Stimulated activated naive CD8-positive, alpha-beta T cell treated with anti-CD3 and anti-CD28 coated beads, Interleukin-15, Interleukin-2, amounts not matched to agents 100 ng/mL and 50 ng/mL, for 24 hours (primary cell): ENCODE measurements around the gene RNF111.
A peak's percentile ranks its signal among the peaks of the same experiment; 100 is the strongest.

Experiments
- H3K27ac Mint-ChIP-seq: one replicate; pipeline ENCODE4 v1.8.0; 2021; ENCODE audit warnings: mild to moderate bottlenecking, mixed read lengths
- H3K27me3 Mint-ChIP-seq: one replicate; pipeline ENCODE4 v1.8.0; 2021; ENCODE audit warnings: mixed read lengths
- H3K36me3 Mint-ChIP-seq: one replicate; pipeline ENCODE4 v1.8.0; 2021; ENCODE audit warnings: low read depth, mixed read lengths
- H3K4me1 Mint-ChIP-seq: one replicate; pipeline ENCODE4 v1.8.0; 2021; ENCODE audit warnings: low read depth, mixed read lengths
- H3K4me3 Mint-ChIP-seq: one replicate; pipeline ENCODE4 v1.8.0; 2021; ENCODE audit warnings: mild to moderate bottlenecking, mixed read lengths
- H3K9me3 Mint-ChIP-seq: one replicate; pipeline ENCODE4 v1.8.0; 2021; ENCODE audit warnings: mixed read lengths

RNF111 gene

DNA sequence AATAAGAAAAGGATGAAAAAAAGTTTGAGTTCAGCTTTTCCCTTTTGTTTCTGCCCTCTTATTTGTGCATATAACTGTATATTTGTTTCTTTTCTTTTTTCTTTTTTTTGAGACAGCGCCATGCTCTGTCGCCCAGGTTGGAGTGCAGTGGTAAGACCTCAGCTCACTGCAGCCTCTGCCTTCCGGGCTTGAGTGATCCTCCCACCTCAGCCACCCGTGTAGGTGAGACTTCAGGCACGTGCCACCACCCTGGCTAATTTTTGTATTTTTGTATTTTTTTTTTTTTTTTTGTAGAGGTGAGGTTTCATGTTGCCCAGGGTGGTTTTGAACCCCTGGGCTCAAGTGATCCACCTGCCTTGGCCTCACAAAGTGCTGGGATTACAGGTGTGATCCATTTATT, 31.4 kb downstream of the RNF111 start:
- Mint-ChIP-seq H3K27ac (no peak overlapping the region), H3K4me3 (no peak overlapping the region), H3K27me3 (no peaks in the 10 kb centered on the region), H3K9me3 (no peaks in the 10 kb centered on the region), H3K36me3 (peaks cover 30% of the 10 kb centered on the region), H3K4me1 (peaks cover 17% of the 10 kb centered on the region)

DNA sequence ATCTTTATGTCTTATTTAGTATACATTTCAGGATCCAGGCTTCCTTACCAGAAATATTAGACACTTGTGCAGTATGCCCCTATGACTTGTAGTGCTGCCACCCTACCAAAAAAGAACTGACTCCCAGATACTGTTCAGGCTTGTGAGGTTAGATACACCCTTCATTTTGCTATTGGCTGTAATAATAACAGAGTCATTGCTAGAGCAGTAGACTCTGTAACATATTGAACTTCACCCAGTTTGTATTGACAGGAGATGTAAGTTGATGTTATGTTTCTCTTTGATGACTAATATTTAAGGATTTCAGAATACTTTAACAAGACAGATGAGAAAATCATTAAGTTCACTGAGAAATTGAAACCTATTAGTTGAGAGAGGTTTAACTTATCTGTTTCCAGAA, 32.9 kb downstream of the RNF111 start:
- H3K4me1 Mint-ChIP-seq: peaks cover 13% of the 10 kb centered on the region
- H3K36me3 Mint-ChIP-seq: peaks cover 29% of the 10 kb centered on the region
- H3K4me3 Mint-ChIP-seq: no peak overlapping the region
- no peaks in the 10 kb centered on the region for H3K27me3 Mint-ChIP-seq
- H3K9me3 Mint-ChIP-seq: no peaks in the 10 kb centered on the region
- H3K27ac Mint-ChIP-seq: no peak overlapping the region

DNA sequence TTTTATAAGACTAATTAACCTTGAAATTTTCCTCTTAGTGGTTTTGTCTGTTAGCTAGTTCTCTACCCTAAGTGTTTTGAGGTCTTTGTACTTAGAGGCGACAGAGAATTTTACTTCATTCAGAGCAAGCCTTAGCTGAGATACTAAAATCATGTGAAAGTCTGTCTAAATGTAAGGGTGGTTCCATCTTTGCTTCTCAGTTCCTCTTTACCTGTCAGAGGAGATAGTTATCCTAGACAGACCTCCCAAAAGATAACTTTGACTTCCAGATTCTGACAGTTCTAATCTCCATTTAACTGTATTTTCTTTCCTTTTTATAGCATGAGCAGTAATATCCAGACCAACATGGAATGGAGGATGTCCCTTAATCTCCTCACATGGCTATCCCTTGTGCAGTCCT, 34.7 kb downstream of the RNF111 start:
- peaks cover 25% of the 10 kb centered on the region for H3K36me3 Mint-ChIP-seq
- no peak overlapping the region for H3K27ac Mint-ChIP-seq
- no peaks in the 10 kb centered on the region for H3K27me3 Mint-ChIP-seq
- H3K4me3 Mint-ChIP-seq: no peak overlapping the region
- peaks cover 14% of the 10 kb centered on the region for H3K4me1 Mint-ChIP-seq
- no peaks in the 10 kb centered on the region for H3K9me3 Mint-ChIP-seq

DNA sequence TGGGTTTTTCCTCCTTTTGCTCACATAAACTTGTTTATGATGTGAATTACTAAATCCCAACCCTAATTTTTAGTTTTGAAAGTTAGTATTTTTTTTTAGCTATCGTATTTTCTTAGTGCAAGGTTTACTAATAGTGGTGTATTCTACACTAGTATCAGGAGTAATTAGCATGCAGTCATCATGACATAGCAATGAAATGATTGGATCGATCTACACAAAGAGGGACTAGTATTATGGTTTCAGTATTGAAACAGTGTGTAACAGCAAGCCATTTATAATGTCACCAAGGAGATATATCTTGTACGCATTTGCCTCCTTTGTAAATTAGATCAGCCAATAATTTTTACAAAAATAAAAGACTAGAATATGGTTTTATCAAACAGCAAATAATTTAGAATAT, 38.7 kb downstream of the RNF111 start:
- H3K9me3 Mint-ChIP-seq: no peaks in the 10 kb centered on the region
- H3K4me1 Mint-ChIP-seq: peaks cover 27% of the 10 kb centered on the region
- no peaks in the 10 kb centered on the region for H3K27me3 Mint-ChIP-seq
- no peak overlapping the region for H3K4me3 Mint-ChIP-seq
- H3K27ac Mint-ChIP-seq: no peak overlapping the region
- peaks cover 45% of the 10 kb centered on the region for H3K36me3 Mint-ChIP-seq

DNA sequence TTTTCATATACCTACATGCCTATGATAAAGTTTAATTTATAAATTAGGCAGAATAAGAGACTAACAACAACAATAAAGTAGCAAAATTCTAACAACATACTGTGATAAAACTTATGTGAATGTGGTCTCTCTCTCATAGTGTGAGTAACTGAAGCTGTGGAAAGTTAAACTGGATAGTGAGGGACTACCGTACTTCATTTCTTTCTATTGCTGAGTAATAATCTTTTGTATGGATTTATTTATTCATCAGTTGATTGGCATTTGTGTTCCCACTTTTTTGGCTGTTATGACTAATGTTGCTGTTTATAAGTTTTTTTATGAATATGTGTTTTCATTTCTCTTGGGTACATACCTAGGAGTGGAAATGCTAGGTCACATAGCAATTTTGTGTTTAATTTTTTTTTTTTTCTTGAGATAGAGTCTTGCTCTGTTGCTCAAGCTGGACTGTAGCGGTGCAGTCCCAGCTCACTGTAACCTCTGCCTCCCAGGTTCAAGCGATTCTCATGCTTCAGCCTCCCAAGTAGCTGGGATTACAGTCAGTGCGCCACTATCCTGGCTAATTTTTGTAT, 41.0 kb downstream of the RNF111 start:
- peaks cover 36% of the 10 kb centered on the region for H3K4me1 Mint-ChIP-seq
- no peak overlapping the region for H3K4me3 Mint-ChIP-seq
- no peak overlapping the region for H3K27ac Mint-ChIP-seq
- no peaks in the 10 kb centered on the region for H3K9me3 Mint-ChIP-seq
- peaks cover 55% of the 10 kb centered on the region for H3K36me3 Mint-ChIP-seq
- no peaks in the 10 kb centered on the region for H3K27me3 Mint-ChIP-seq

DNA sequence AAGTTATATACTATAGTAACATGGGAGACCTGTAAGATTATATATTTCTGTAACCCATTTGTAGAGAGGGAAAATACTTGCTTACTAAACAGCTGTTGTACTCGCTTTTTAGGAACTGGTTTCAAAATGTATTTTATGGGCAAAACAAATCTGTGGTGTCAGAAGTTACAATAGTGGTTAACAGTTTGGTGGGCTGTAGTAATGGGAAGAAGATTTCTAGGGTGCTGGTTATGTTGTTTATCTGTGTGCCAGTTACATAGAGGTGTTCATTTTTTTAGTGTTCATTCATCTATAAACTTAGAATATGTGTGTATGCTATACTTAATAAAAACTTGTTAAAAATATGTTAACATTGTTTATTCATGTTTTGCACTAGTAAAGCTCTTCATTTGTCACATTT, 42.1 kb downstream of the RNF111 start:
- Mint-ChIP-seq H3K27ac (no peak overlapping the region), H3K9me3 (no peaks in the 10 kb centered on the region), H3K36me3 (peaks cover 58% of the 10 kb centered on the region), H3K4me3 (no peak overlapping the region), H3K4me1 (peaks cover 37% of the 10 kb centered on the region), H3K27me3 (no peaks in the 10 kb centered on the region)

DNA sequence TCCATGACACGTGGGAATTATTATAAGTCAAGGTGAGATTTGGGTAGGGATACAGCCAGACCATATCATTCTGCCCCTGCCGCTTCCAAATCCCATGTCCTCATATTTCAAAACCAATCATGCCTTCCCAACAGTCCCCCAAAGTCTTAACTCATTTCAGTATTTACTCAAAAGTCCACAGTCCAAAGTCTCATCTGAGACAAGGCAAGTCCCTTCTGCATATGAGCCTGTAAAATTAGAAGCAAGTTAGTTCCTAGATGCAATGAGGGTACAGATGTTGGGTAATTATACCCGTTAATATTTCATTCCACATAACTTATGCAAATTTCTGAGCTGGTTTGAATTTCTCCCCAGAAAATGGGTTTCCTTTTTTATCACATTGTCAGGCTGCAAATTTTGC, 47.7 kb downstream of the RNF111 start:
- Mint-ChIP-seq H3K4me1 (peaks cover 43% of the 10 kb centered on the region), H3K4me3 (no peak overlapping the region), H3K27me3 (no peaks in the 10 kb centered on the region), H3K27ac (no peak overlapping the region), H3K36me3 (peaks cover 71% of the 10 kb centered on the region), H3K9me3 (no peaks in the 10 kb centered on the region)

DNA sequence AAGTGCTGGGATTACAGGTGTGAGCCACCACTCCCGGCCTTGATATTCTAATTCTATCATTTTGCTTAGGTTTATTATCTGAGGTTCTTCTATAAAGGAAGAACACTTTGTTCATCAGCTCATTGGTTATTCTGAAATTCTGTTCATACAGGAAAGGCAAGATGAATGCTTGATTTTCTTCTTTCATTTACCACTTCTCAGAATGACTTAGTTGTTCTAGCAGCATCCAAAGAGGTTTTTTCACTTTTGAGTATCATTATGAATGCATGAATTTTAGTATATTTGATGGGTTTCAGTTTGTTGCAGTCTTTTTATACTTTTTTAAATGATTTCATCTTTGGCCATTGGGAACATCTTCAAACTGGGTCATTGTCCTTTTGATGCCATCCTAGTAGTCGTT, 51.8 kb downstream of the RNF111 start:
- Mint-ChIP-seq H3K27ac (peak overlapping the region; percentile 56), H3K4me1 (peaks cover 52% of the 10 kb centered on the region), H3K4me3 (no peak overlapping the region), H3K9me3 (no peaks in the 10 kb centered on the region), H3K36me3 (peaks cover 58% of the 10 kb centered on the region), H3K27me3 (no peaks in the 10 kb centered on the region)

DNA sequence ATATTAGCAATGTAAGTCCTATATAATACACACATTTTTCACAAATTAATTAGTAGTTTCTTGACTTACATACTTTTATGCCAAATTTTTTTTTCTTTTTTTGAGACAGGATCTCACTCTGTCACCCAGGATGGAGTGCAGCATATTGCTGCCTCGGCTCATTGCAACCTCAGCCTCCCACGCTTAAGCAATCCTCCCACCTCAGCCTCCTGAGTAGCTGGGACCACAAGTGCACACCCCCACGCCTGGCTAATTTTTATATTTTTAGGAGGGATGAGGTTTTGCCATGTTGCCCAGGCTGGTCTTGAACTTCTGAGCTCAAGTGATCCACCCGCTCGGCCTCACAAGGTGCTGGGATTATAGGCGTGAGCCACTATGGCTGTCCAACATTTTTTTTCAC, 54.6 kb downstream of the RNF111 start:
- H3K9me3 Mint-ChIP-seq: no peaks in the 10 kb centered on the region
- H3K36me3 Mint-ChIP-seq: peaks cover 39% of the 10 kb centered on the region
- peaks cover 39% of the 10 kb centered on the region for H3K4me1 Mint-ChIP-seq
- H3K27me3 Mint-ChIP-seq: no peaks in the 10 kb centered on the region
- no peak overlapping the region for H3K27ac Mint-ChIP-seq
- H3K4me3 Mint-ChIP-seq: no peak overlapping the region

DNA sequence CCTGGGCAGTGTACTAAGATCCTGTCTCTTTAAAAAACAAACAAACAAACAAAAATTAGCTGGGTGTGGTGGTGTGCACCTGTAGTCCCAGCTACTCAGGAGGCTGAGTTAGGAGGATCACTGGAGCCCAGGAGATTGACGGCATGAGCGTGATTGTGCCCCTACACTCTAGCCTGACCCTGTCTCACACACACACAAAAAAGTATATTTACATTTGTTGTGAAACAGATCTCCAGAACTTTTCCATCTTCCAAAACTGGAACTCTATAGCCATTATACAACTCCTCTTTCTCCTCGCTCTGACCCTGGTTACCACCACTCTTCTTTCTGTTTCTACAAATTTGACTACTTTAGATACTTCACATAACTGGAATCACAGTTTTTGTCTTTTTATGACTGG, 61.4 kb downstream of the RNF111 start:
- Mint-ChIP-seq H3K4me3 (no peak overlapping the region), H3K27ac (no peak overlapping the region), H3K4me1 (peaks cover 26% of the 10 kb centered on the region), H3K9me3 (no peaks in the 10 kb centered on the region), H3K27me3 (no peaks in the 10 kb centered on the region), H3K36me3 (peaks cover 41% of the 10 kb centered on the region)

DNA sequence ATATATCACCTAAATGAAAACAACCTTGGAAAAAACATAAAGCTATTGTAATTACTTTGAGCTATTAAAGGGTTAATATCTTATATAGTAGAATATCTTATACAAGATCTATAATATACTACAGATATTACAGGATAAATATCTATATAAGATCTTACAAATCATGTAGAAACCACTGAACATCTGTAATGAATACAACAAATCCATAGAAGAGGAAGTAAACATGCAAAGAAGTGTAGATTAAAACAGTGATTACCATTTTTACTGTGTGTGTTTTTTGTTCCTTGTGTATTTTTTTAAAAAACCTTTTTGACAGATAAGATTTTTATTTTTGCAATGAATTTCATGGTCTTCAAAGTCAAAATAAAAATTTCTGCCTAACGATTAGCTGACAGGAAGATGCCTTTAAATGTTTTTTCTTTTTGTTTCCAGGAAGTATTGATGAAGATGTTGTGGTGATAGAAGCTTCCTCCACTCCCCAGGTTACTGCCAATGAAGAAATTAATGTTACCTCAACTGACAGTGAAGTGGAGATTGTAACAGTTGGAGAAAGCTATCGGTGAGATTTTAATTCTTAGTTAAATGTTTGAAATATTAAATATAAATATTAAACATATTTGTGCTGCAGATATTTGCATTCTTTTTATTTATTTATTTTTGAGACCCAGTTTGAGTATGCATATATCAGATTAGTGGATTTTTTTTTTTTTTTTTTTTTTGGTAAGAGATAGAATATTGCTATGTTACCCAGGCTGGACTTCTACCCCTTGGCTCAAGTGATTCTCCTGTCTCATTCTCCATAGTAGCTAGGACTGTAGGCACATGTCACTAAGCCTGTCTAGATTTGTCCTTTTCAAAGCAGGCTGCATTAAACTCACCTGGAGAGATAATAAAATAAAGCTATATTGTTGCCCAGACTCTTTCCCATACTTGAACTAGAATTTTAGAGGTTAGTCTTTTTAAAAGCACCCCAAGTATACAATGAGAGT, 64.7 kb downstream of the RNF111 start:
- H3K27me3 Mint-ChIP-seq: no peaks in the 10 kb centered on the region
- H3K36me3 Mint-ChIP-seq: peaks cover 61% of the 10 kb centered on the region
- no peak overlapping the region for H3K4me3 Mint-ChIP-seq
- no peaks in the 10 kb centered on the region for H3K9me3 Mint-ChIP-seq
- peaks cover 34% of the 10 kb centered on the region for H3K4me1 Mint-ChIP-seq
- peak overlapping the region; percentile 36 for H3K27ac Mint-ChIP-seq

DNA sequence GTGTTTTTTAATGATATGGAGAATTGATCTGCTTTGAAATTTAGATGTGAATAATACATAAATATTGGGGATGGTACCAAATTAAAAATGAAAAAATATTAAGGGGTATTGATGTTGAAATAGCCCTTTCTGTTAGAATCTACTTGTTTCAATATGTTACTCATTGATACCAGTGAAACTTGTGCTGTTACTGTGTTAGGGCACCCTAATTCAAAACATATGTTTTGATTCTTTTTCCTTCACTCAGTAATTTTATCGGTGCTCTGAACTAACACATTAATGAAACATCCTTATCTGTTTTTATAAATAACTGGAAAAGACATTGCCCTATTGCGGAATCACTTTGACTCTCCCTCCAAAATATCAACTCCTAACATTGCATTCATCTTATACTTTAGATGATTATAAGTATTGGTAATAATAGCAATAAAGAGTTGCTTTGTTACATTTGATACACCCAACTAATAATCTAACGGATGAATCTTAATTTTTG, 65.5 kb downstream of the RNF111 start:
- no peak overlapping the region for H3K27ac Mint-ChIP-seq
- no peaks in the 10 kb centered on the region for H3K9me3 Mint-ChIP-seq
- H3K27me3 Mint-ChIP-seq: no peaks in the 10 kb centered on the region
- H3K4me3 Mint-ChIP-seq: no peak overlapping the region
- peaks cover 34% of the 10 kb centered on the region for H3K4me1 Mint-ChIP-seq
- peaks cover 64% of the 10 kb centered on the region for H3K36me3 Mint-ChIP-seq

DNA sequence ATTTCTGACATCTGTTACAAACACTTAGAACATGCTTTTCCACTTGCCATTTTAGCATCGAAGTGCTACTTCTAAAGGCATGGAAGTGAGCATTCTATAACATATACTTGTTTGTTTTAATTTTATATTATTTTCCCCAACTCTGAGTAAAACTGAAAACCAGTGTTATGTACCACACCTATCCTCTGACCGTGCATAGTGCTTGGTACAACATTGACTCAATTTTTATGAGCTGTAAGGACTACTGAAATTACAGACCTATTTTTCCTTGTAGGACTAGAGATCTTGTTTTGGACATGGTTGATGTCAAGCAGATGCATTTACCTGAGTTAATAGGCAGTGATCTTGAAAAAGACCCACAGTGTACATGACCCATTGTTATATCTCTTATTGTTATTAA, 66.0 kb downstream of the RNF111 start:
- Mint-ChIP-seq H3K4me1 (peaks cover 34% of the 10 kb centered on the region), H3K36me3 (peaks cover 63% of the 10 kb centered on the region), H3K4me3 (no peak overlapping the region), H3K9me3 (no peaks in the 10 kb centered on the region), H3K27ac (no peak overlapping the region), H3K27me3 (no peaks in the 10 kb centered on the region)

DNA sequence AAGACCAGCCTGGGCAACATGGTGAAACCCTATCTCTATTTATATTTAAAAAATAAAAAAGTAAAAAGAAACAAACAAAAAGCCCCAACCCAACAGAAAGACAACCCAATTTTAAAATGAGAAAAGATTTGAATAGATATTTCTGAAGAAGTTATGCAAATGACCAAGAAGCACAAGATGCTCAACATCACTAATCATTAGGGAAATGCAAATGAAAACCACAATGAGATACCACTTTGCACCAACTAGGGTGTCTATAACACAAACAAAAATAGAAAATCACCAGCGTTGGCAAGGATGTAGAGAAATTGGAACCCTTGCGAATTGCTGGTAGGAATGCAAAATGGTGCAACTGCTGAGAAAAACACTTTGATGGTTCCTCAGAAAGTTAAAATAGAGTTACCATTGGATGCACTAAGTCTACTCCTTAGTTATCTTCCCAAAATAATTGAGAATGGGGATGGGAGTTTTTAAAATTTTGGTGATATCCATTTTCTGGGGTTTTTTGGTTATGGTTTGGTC, 71.7 kb downstream of the RNF111 start:
- Mint-ChIP-seq H3K27ac (no peak overlapping the region), H3K36me3 (peaks cover 61% of the 10 kb centered on the region), H3K4me3 (no peak overlapping the region), H3K9me3 (no peaks in the 10 kb centered on the region), H3K27me3 (no peaks in the 10 kb centered on the region), H3K4me1 (peaks cover 6% of the 10 kb centered on the region)

DNA sequence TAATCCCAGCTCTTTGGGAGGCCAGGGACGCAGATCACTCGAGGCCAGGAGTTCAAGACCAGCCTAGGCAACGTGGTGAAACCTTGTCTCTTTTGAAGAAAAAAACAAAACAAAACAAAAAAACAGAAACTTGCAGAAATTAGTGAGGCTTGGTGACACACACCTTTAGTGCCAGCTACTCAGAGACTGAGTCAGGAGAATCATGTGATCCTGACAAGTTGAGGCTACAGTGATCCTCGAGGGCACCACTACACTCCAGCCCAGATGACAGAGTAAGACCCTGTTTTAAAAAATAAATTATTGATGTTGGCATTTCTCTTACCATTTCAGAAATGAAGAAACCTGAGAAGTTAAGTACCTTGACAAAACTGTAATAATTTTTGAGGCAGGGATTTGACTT, 72.9 kb downstream of the RNF111 start:
- H3K9me3 Mint-ChIP-seq: no peaks in the 10 kb centered on the region
- H3K4me3 Mint-ChIP-seq: no peak overlapping the region
- H3K27me3 Mint-ChIP-seq: no peaks in the 10 kb centered on the region
- no peaks in the 10 kb centered on the region for H3K4me1 Mint-ChIP-seq
- peaks cover 62% of the 10 kb centered on the region for H3K36me3 Mint-ChIP-seq
- no peak overlapping the region for H3K27ac Mint-ChIP-seq
